Neural crest cell (in vitro differentiated cells): Measurements from ENCODE around the gene RHBDL2. TPM values are rescaled to one million over a fixed set of nuclear protein-coding genes. Genes with fewer than 3 reads are reported as not detected.
"Not testable (repeated sequence)": the region's sequence is repeated elsewhere in the genome, so short reads cannot be mapped to it uniquely, and the experiment has no call there.

Experiments
- DNase-seq: peaks from one replicate; pipeline ENCODE4 v3.0.0; 2021; ENCODE audit warnings: low read depth, mixed read lengths, low spot score
- H3K27ac Mint-ChIP-seq: one replicate; pipeline ENCODE4 v1.8.0; 2021; ENCODE audit warnings: mild to moderate bottlenecking, mixed read lengths; ENCODE audit not compliant: unreplicated experiment
- H3K27me3 Mint-ChIP-seq: 2 replicates; pipeline ENCODE4 v1.8.0; 2021; ENCODE audit warnings: low read depth, mild to moderate bottlenecking, mixed read lengths
- H3K36me3 Mint-ChIP-seq: 2 replicates; pipeline ENCODE4 v1.8.0; 2021; ENCODE audit warnings: low read depth, mild to moderate bottlenecking, mixed read lengths
- H3K4me1 Mint-ChIP-seq: 2 replicates; pipeline ENCODE4 v1.8.0; 2021; ENCODE audit warnings: mixed read lengths
- H3K4me3 Mint-ChIP-seq: one replicate; pipeline ENCODE4 v1.8.0; 2021; ENCODE audit warnings: mild to moderate bottlenecking, mixed read lengths
- H3K9me3 Mint-ChIP-seq: 2 replicates; pipeline ENCODE4 v1.8.0; 2021; ENCODE audit warnings: mixed read lengths
- total RNA-seq: library from RNA; stranded (reverse); gene quantifications from 2 replicates; pipeline ENCODE4 v1.2.1, GENCODE V29; 2021
- TF ChIP-seq, protein P1 (sequence below): fragments of 200-600 bp; sonication (generic); conservative IDR thresholded peaks from 2 replicates; pipeline ENCODE4 v1.5.0; 2021; ENCODE audit warnings: antibody characterized with exemption, mild to moderate bottlenecking

RHBDL2 gene
- total RNA-seq, 1 donor from 2014 or later = not detected

- TF ChIP-seq, protein P1, sequence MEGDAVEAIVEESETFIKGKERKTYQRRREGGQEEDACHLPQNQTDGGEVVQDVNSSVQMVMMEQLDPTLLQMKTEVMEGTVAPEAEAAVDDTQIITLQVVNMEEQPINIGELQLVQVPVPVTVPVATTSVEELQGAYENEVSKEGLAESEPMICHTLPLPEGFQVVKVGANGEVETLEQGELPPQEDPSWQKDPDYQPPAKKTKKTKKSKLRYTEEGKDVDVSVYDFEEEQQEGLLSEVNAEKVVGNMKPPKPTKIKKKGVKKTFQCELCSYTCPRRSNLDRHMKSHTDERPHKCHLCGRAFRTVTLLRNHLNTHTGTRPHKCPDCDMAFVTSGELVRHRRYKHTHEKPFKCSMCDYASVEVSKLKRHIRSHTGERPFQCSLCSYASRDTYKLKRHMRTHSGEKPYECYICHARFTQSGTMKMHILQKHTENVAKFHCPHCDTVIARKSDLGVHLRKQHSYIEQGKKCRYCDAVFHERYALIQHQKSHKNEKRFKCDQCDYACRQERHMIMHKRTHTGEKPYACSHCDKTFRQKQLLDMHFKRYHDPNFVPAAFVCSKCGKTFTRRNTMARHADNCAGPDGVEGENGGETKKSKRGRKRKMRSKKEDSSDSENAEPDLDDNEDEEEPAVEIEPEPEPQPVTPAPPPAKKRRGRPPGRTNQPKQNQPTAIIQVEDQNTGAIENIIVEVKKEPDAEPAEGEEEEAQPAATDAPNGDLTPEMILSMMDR = no peak
- H3K36me3 Mint-ChIP-seq = peaks cover 23% of the 10 kb centered on the region
- no peaks in the 10 kb centered on the region for H3K9me3 Mint-ChIP-seq
- H3K4me3 Mint-ChIP-seq = no peak overlapping the region
- no peaks in the 10 kb centered on the region for H3K27me3 Mint-ChIP-seq
- no peak for DNase-seq
- H3K4me1 Mint-ChIP-seq = no peaks in the 10 kb centered on the region
- H3K27ac Mint-ChIP-seq = no peak overlapping the region
Measured at GRCh38 chr1:38840281-38840680, 101.3 kb downstream of the RHBDL2 start.

GRCh38 chr1:38839363-38839762 is 102.3 kb downstream of the RHBDL2 start:
- peaks cover 3% of the 10 kb centered on the region for H3K4me1 Mint-ChIP-seq
- no peak overlapping the region for H3K4me3 Mint-ChIP-seq
- H3K27me3 Mint-ChIP-seq = no peaks in the 10 kb centered on the region
- H3K27ac Mint-ChIP-seq = no peak overlapping the region
- TF ChIP-seq, protein P1 = no peak
- H3K36me3 Mint-ChIP-seq = peaks cover 16% of the 10 kb centered on the region
- no peaks in the 10 kb centered on the region for H3K9me3 Mint-ChIP-seq
- DNase-seq = no peak

- Mint-ChIP-seq H3K36me3 (peaks cover 11% of the 10 kb centered on the region), H3K4me1 (peaks cover 16% of the 10 kb centered on the region)
- not testable (repeated sequence) for H3K9me3 Mint-ChIP-seq, DNase-seq, H3K27ac Mint-ChIP-seq, H3K27me3 Mint-ChIP-seq, H3K4me3 Mint-ChIP-seq
Measured at GRCh38 chr1:38836316-38836715, 105.3 kb downstream of the RHBDL2 start.

Other genes starting within 250 kb of the RHBDL2 start
- gene RRAGC, start 82.1 kb downstream of the RHBDL2 start, total RNA-seq = 21.0 and 24.1 TPM in 2 replicates
- 15.0 and 20.7 TPM in 2 replicates for gene MYCBP, start 68.5 kb downstream of the RHBDL2 start, total RNA-seq
- gene GJA9, start 60.2 kb downstream of the RHBDL2 start, total RNA-seq = not detected in 2 replicates
- 93.3 and 97.9 TPM in 2 replicates for gene AKIRIN1, start 49.4 kb upstream of the RHBDL2 start, total RNA-seq
- gene NDUFS5, start 84.5 kb upstream of the RHBDL2 start, total RNA-seq = 237 and 256 TPM in 2 replicates